SJCRH30 (cell line): ENCODE results near the gene TNS3. TPM values are rescaled to one million over a fixed set of nuclear protein-coding genes. Genes with fewer than 3 reads are reported as not detected.

Experiments used
- DNase-seq, 2 experiments: peaks; one replicate each; pipeline ENCODE4 v3.0.0-alpha.2; 2015 to 2020
- H3K27ac ChIP-seq: fragments of 250-450 bp; sonication (Bioruptor Pico); 2 replicates; pipeline ENCODE4 v1.5.1; 2020; ENCODE audit warnings: mild to moderate bottlenecking, moderate library complexity
- H3K27me3 ChIP-seq: fragments of 250-450 bp; sonication (Bioruptor Pico); 2 replicates; pipeline ENCODE4 v1.5.1; 2020; ENCODE audit warnings: mild to moderate bottlenecking, moderate library complexity
- H3K36me3 ChIP-seq: fragments of 250-450 bp; sonication (Bioruptor Pico); 2 replicates; pipeline ENCODE4 v1.5.1; 2020; ENCODE audit warnings: mild to moderate bottlenecking, moderate library complexity
- H3K4me1 ChIP-seq: fragments of 250-450 bp; sonication (Bioruptor Pico); 2 replicates; pipeline ENCODE4 v1.5.1; 2020; ENCODE audit warnings: mild to moderate bottlenecking, moderate library complexity
- H3K4me3 ChIP-seq: fragments of 250-450 bp; sonication (Bioruptor Pico); 2 replicates; pipeline ENCODE4 v1.5.1; 2020; ENCODE audit warnings: mild to moderate bottlenecking, moderate library complexity
- H3K9me3 ChIP-seq: fragments of 250-450 bp; sonication (Bioruptor Pico); replicated peaks from 2 replicates; pipeline ENCODE4 v1.5.1; 2020; ENCODE audit warnings: mild to moderate bottlenecking, moderate library complexity
- total RNA-seq: library from RNA; depleted of rRNA; stranded (reverse); fragments of >200 nt; shearing (Covaris generic); gene quantifications from 2 replicates; pipeline ENCODE4 v1.2.3, GENCODE V29; 2014

Gene TNS3
- total RNA-seq, 1 experiment from 2014 or later, result 65.1 TPM

GRCh38 chr7:47416492-47417480, 165.1 kb downstream of the TNS3 start:
- H3K36me3 ChIP-seq, result peaks cover 62% of the 10 kb centered on the region
- H3K27ac ChIP-seq, result no peak overlapping the region
- peaks cover 4% of the 10 kb centered on the region; the same call in 1 of the 2 replicates for H3K9me3 ChIP-seq
- no peak overlapping the region for H3K4me3 ChIP-seq
- H3K4me1 ChIP-seq, result peaks cover 18% of the 10 kb centered on the region
- no peak for DNase-seq
- H3K27me3 ChIP-seq, result no peaks in the 10 kb centered on the region

DNA sequence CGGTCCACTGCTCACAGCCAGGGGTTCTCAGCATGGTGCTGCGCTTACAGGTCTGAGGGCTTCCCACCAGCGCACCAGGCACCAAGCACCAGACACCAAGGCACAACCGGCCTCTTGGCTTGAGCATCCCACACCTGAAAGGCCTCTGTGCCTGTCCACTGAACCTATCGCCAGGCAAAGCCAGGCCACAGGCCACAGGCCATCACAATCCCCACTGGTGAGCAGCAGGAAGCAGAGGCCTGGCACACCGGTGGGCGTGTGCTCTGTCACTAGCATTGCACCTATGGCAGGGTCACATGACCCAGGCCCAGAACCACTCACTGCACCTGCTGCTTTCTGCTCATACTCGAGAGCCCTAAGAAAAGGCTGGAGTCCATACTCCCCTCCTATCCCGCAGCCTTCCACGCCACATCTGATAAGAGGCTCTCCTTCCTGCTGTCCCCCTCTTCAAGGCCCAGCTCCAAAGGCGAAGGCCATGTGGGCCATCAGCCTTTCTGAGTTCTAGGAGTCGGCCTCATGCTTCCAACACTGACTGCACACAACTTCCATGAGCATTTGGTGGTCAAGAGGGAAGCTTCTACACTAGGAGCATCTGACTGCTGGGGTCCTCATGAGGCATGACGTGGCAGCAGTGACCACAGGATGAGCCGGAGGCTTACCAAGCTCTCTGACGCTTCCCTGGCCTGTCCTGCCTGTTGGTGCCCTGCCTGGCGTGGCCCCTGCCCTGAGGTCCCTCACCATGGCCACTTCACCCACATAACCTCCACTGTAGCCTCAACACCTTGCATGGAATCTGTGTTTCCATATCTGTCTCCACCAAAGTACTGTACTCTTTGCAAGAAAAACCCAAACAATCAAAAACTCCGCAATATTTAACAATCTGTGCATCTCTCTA, 166.3 kb downstream of the TNS3 start:
- Histone ChIP-seq H3K36me3 (peaks cover 62% of the 10 kb centered on the region), H3K27me3 (no peaks in the 10 kb centered on the region), H3K4me3 (no peak overlapping the region), H3K27ac (no peak overlapping the region), H3K4me1 (peaks cover 18% of the 10 kb centered on the region), H3K9me3 (peaks cover 4% of the 10 kb centered on the region; the same call in 1 of the 2 replicates)
- DNase-seq, result no peak

- H3K9me3 ChIP-seq, result no peaks in the 10 kb centered on the region
- no peak for DNase-seq
- H3K27me3 ChIP-seq, result no peaks in the 10 kb centered on the region
- no peak overlapping the region for H3K4me3 ChIP-seq
- peaks cover 14% of the 10 kb centered on the region for H3K4me1 ChIP-seq
- H3K27ac ChIP-seq, result no peak overlapping the region
- peaks cover 62% of the 10 kb centered on the region for H3K36me3 ChIP-seq
Observed at GRCh38 chr7:47414342-47415317, 167.3 kb downstream of the TNS3 start.

GRCh38 chr7:47413526-47414341, 168.2 kb downstream of the TNS3 start:
- peaks cover 8% of the 10 kb centered on the region for H3K4me1 ChIP-seq
- H3K36me3 ChIP-seq, result peaks cover 67% of the 10 kb centered on the region
- no peaks in the 10 kb centered on the region for H3K27me3 ChIP-seq
- no peak for DNase-seq
- no peak overlapping the region for H3K27ac ChIP-seq
- H3K4me3 ChIP-seq, result no peak overlapping the region
- no peaks in the 10 kb centered on the region for H3K9me3 ChIP-seq

GRCh38 chr7:47411901-47412300, 170.0 kb downstream of the TNS3 start:
- peaks cover 60% of the 10 kb centered on the region for H3K36me3 ChIP-seq
- H3K27me3 ChIP-seq, result no peaks in the 10 kb centered on the region
- DNase-seq, result no peak
- H3K4me1 ChIP-seq, result no peaks in the 10 kb centered on the region
- H3K27ac ChIP-seq, result no peak overlapping the region
- H3K9me3 ChIP-seq, result no peaks in the 10 kb centered on the region
- no peak overlapping the region for H3K4me3 ChIP-seq

DNA sequence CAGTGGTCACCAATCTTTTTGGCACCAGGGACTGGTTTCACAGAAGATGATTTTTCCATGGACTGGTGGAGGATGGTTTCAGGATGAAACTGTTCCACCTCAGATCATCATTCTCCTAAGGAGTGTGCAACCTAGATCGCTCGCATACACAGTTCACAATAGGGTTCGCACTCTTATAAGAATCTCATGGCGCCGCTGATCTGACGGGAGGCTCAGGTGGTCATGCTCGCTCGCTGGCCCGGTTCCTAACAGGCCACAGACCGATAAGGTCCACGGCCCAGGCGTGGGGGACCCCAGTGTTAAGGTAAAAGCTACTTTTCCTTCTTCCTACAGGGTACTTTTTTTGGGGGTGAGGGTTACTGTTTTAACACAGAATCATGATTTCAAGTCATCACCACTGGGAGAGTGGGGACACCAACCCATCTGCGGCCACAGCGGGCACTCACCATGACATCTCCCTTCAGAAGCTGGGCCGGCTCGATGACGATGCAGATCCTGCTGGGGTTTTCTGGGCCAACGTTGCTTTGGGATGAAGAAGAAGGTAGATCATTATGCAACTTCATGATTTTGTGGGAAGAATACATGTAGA, 170.5 kb downstream of the TNS3 start:
- no peak overlapping the region for H3K4me3 ChIP-seq
- no peaks in the 10 kb centered on the region for H3K4me1 ChIP-seq
- no peaks in the 10 kb centered on the region for H3K9me3 ChIP-seq
- H3K36me3 ChIP-seq, result peaks cover 61% of the 10 kb centered on the region
- no peak overlapping the region for H3K27ac ChIP-seq
- no peaks in the 10 kb centered on the region for H3K27me3 ChIP-seq
- DNase-seq, result no peak

DNA sequence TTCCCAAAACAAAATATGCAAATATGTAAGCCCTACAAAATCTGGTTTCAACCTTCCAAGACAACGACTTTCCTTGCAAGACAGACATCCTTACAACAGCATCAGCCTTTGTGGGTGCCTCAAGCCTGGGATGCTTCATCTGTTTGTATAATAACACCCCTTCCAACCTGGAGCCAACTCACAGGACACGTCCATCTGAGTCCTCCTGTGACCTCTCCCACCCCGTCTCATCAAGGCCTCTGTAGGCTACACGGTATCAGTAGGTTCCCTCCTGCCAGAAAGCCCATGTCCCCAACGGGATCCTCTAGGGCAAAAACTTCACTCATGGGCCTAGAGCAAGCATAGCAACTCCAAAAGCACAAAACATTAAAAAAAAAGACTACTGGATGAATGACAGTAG, 173.2 kb downstream of the TNS3 start:
- no peaks in the 10 kb centered on the region for H3K4me1 ChIP-seq
- H3K9me3 ChIP-seq, result no peaks in the 10 kb centered on the region
- H3K36me3 ChIP-seq, result peaks cover 70% of the 10 kb centered on the region
- no peak for DNase-seq
- no peaks in the 10 kb centered on the region for H3K27me3 ChIP-seq
- H3K27ac ChIP-seq, result no peak overlapping the region
- H3K4me3 ChIP-seq, result no peak overlapping the region

- no peaks in the 10 kb centered on the region for H3K4me1 ChIP-seq
- H3K4me3 ChIP-seq, result no peak overlapping the region
- no peak for DNase-seq
- H3K27me3 ChIP-seq, result no peaks in the 10 kb centered on the region
- H3K36me3 ChIP-seq, result peaks cover 71% of the 10 kb centered on the region
- no peaks in the 10 kb centered on the region for H3K9me3 ChIP-seq
- H3K27ac ChIP-seq, result no peak overlapping the region
Observed at GRCh38 chr7:47407821-47408674, 173.9 kb downstream of the TNS3 start.

GRCh38 chr7:47407136-47407535, 174.8 kb downstream of the TNS3 start:
- no peak for DNase-seq
- Histone ChIP-seq H3K36me3 (peaks cover 68% of the 10 kb centered on the region), H3K9me3 (no peaks in the 10 kb centered on the region), H3K4me1 (no peaks in the 10 kb centered on the region), H3K27ac (no peak overlapping the region), H3K4me3 (no peak overlapping the region), H3K27me3 (no peaks in the 10 kb centered on the region)

DNA sequence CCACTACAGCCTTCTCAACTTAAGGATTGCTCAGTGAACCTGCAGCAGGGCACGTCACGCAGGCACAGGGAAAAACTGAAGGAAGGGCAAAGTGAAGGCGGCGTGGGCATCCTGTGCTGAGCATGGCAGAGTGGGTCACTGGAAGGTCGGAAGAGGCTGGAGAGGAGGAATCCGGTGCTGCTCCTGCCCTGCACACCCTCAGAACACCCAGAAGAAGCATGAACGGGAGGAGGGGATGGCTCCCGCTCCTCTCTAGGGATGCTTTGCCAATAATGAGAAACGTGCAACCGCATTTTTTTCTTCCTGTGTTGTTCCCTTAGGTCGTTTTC, 175.1 kb downstream of the TNS3 start:
- Histone ChIP-seq H3K4me1 (no peaks in the 10 kb centered on the region), H3K27ac (no peak overlapping the region), H3K27me3 (no peaks in the 10 kb centered on the region), H3K9me3 (no peaks in the 10 kb centered on the region), H3K4me3 (no peak overlapping the region), H3K36me3 (peaks cover 68% of the 10 kb centered on the region)
- no peak for DNase-seq

GRCh38 chr7:47405921-47406800, 175.8 kb downstream of the TNS3 start:
- no peaks in the 10 kb centered on the region for H3K9me3 ChIP-seq
- DNase-seq, result no peak
- no peaks in the 10 kb centered on the region for H3K4me1 ChIP-seq
- no peak overlapping the region for H3K4me3 ChIP-seq
- H3K27me3 ChIP-seq, result no peaks in the 10 kb centered on the region
- H3K27ac ChIP-seq, result no peak overlapping the region
- peaks cover 68% of the 10 kb centered on the region for H3K36me3 ChIP-seq
